ENCODE data around the gene PODXL.

DNA sequence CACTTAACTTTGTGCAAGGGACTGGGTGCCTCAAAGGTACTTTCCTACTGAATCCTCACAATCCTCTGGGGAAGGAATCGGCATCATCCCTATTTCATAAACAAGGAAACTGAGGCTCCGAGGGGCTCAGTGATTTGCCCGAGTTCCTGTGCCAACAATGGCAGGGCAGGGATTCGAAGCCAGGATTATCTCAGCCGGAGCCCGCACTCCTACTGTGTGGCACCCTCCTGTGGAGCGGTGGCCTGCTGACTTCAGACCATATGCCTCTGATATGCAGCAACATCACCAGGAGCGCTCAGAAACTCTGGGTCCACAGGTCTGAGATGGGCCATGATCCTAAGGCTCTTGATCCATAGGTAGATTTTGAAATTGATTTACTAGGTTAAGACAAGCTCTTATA, 46.6 kb downstream of the PODXL start:
- TF ChIP-seq POLR2AphosphoS5 (IDR thresholded peaks at IDR 0.05; ENCODE audit: borderline replicate concordance, low read depth, low read length) = no peak
- TF ChIP-seq EZH2 (IDR thresholded peaks at IDR 0.05) = no peak
- no peak for TF ChIP-seq FOXP2 (optimal IDR thresholded peaks at IDR 0.05; ENCODE audit: control extremely low read depth, extremely low read length, insufficient read depth)
